ENCODE data around the gene AVL9. TPM values are rescaled to one million over a fixed set of nuclear protein-coding genes. Genes with fewer than 3 reads are reported as not detected.

The AVL9 gene
- total RNA-seq, 1 experiment from 2014 or later = 36.1 TPM

- Histone ChIP-seq H3K4me1 (ENCODE audit: insufficient read depth, low read length, poor library complexity, severe bottlenecking) (peaks cover 16% of the 10 kb centered on the region), H3K36me3 (ENCODE audit: insufficient read depth, low read length, poor library complexity, severe bottlenecking) (peaks cover 13% of the 10 kb centered on the region), H3K9me3 (ENCODE audit: low read depth, low read length, poor library complexity, severe bottlenecking) (no peaks in the 10 kb centered on the region), H3K27me3 (replicated peaks; ENCODE audit: insufficient read depth, low read depth, low read length, poor library complexity) (no peaks in the 10 kb centered on the region), H3K4me3 (ENCODE audit: low read depth, low read length, poor library complexity, severe bottlenecking) (no peak overlapping the region), H3K27ac (ENCODE audit: low read depth, low read length, poor library complexity, severe bottlenecking) (no peak overlapping the region)
- intact Hi-C loops (cut with micrococcal nuclease; ENCODE audit: unreplicated experiment) = no loop called here
- no TSS peak for BruUV-seq (replicated peaks)
- no peak for TF ChIP-seq EZH2 (IDR thresholded peaks at IDR 0.05; ENCODE audit: borderline replicate concordance, low read depth, low read length, poor library complexity, severe bottlenecking)
- TF ChIP-seq, protein P1, sequence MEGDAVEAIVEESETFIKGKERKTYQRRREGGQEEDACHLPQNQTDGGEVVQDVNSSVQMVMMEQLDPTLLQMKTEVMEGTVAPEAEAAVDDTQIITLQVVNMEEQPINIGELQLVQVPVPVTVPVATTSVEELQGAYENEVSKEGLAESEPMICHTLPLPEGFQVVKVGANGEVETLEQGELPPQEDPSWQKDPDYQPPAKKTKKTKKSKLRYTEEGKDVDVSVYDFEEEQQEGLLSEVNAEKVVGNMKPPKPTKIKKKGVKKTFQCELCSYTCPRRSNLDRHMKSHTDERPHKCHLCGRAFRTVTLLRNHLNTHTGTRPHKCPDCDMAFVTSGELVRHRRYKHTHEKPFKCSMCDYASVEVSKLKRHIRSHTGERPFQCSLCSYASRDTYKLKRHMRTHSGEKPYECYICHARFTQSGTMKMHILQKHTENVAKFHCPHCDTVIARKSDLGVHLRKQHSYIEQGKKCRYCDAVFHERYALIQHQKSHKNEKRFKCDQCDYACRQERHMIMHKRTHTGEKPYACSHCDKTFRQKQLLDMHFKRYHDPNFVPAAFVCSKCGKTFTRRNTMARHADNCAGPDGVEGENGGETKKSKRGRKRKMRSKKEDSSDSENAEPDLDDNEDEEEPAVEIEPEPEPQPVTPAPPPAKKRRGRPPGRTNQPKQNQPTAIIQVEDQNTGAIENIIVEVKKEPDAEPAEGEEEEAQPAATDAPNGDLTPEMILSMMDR (conservative IDR thresholded peaks at IDR 0.05; ENCODE audit: low read depth, low read length) = no peak
- POLR2A ChIA-PET (ENCODE audit: low non-redundant PET) = no interaction called here
- CTCF ChIA-PET = no interaction called here
- DNase-seq (ENCODE audit: low spot score) = peak; percentile 83
Observed at GRCh38 chr7:32564542-32564941, 69.3 kb downstream of the AVL9 start.

GRCh38 chr7:32569388-32570289, 74.3 kb downstream of the AVL9 start:
- ChIA-PET POLR2A (ENCODE audit: low non-redundant PET) (no interaction called here), CTCF (no interaction called here)
- no peak for DNase-seq (ENCODE audit: low spot score)
- peaks cover 6% of the 10 kb centered on the region for H3K4me1 ChIP-seq (ENCODE audit: insufficient read depth, low read length, poor library complexity, severe bottlenecking)
- intact Hi-C loops (cut with micrococcal nuclease; ENCODE audit: unreplicated experiment) = no loop called here
- no peaks in the 10 kb centered on the region for H3K27me3 ChIP-seq (replicated peaks; ENCODE audit: insufficient read depth, low read depth, low read length, poor library complexity)
- TF ChIP-seq EZH2 (IDR thresholded peaks at IDR 0.05; ENCODE audit: borderline replicate concordance, low read depth, low read length, poor library complexity, severe bottlenecking) = no peak
- TF ChIP-seq, protein P1 (conservative IDR thresholded peaks at IDR 0.05; ENCODE audit: low read depth, low read length) = no peak
- no TSS peak for BruUV-seq (replicated peaks)
- peaks cover 8% of the 10 kb centered on the region for H3K36me3 ChIP-seq (ENCODE audit: insufficient read depth, low read length, poor library complexity, severe bottlenecking)
- H3K4me3 ChIP-seq (ENCODE audit: low read depth, low read length, poor library complexity, severe bottlenecking) = no peak overlapping the region
- H3K27ac ChIP-seq (ENCODE audit: low read depth, low read length, poor library complexity, severe bottlenecking) = no peak overlapping the region
- no peaks in the 10 kb centered on the region for H3K9me3 ChIP-seq (ENCODE audit: low read depth, low read length, poor library complexity, severe bottlenecking)

- Histone ChIP-seq H3K4me1 (ENCODE audit: insufficient read depth, low read length, poor library complexity, severe bottlenecking) (no peaks in the 10 kb centered on the region), H3K27ac (ENCODE audit: low read depth, low read length, poor library complexity, severe bottlenecking) (no peak overlapping the region), H3K27me3 (replicated peaks; ENCODE audit: insufficient read depth, low read depth, low read length, poor library complexity) (no peaks in the 10 kb centered on the region), H3K9me3 (ENCODE audit: low read depth, low read length, poor library complexity, severe bottlenecking) (no peaks in the 10 kb centered on the region), H3K4me3 (ENCODE audit: low read depth, low read length, poor library complexity, severe bottlenecking) (no peak overlapping the region), H3K36me3 (ENCODE audit: insufficient read depth, low read length, poor library complexity, severe bottlenecking) (peaks cover 23% of the 10 kb centered on the region)
- intact Hi-C loops (cut with micrococcal nuclease; ENCODE audit: unreplicated experiment) = no loop called here
- ChIA-PET CTCF (no interaction called here), POLR2A (ENCODE audit: low non-redundant PET) (no interaction called here)
- BruUV-seq (replicated peaks) = no TSS peak
- DNase-seq (ENCODE audit: low spot score) = no peak
- TF ChIP-seq, protein P1 (conservative IDR thresholded peaks at IDR 0.05; ENCODE audit: low read depth, low read length) = no peak
- no peak for TF ChIP-seq EZH2 (IDR thresholded peaks at IDR 0.05; ENCODE audit: borderline replicate concordance, low read depth, low read length, poor library complexity, severe bottlenecking)
Observed at GRCh38 chr7:32573110-32573687, 77.9 kb downstream of the AVL9 start.
